HCT116 (cell line): Measurements from ENCODE around the gene RIN1. TPM values are rescaled to one million over a fixed set of nuclear protein-coding genes. Genes with fewer than 3 reads are reported as not detected.

Experiments
- ATAC-seq: fragments of 200-7000 bp; cut with Tn5 transposase; 2 replicates; pipeline ENCODE4 v1.9.1; 2020; ENCODE audit warnings: mild to moderate bottlenecking, moderate library complexity
- BruUV-seq: library from RNA; stranded (reverse); fragments of 400-500 nt; replicated peaks from 2 replicates; lab custom pipeline; 2021; lab: Mats Ljungman, UMichigan
- CTCF ChIA-PET: fragments of 300-600 bp; sonication (Branson Sonifier 250); formaldehyde crosslinking; loops from one replicate; lab custom pipeline; 2021; ENCODE audit warnings: antibody characterized with exemption; lab: Charles Lee
- POLR2A ChIA-PET: fragments of 300-600, 350-600 bp; sonication (Branson Sonifier 250); formaldehyde crosslinking; loops from one replicate; lab custom pipeline; 2021; ENCODE audit warnings: antibody characterized with exemption; lab: Charles Lee
- RAD21 ChIA-PET, 2 experiments: fragments of 300-600 bp; sonication (Branson Sonifier 250); formaldehyde crosslinking; loops; one replicate each; lab custom pipeline; 2023; ENCODE audit warnings: low total read pairs in 2 of 2; ENCODE audit not compliant: uncharacterized antibody in 2 of 2, unreplicated experiment in 2 of 2, low non-redundant PET in 1 of 2; lab: Charles Lee
- DNase-seq: peaks from one replicate; pipeline ENCODE4 v3.0.0-alpha.2; 2010; ENCODE audit warnings: low read depth, low spot score
- H2AFZ ChIP-seq: fragments of 200-600 bp; shearing (Covaris generic), sonication (generic); 2 replicates; pipeline ENCODE4 v1.6.1; 2017; ENCODE audit warnings: low read depth, mixed run types, mixed read lengths, antibody characterized with exemption, low read length; ENCODE audit not compliant: poor library complexity, severe bottlenecking
- H3K27ac ChIP-seq: 2 replicates; pipeline ENCODE4 v1.5.1; 2012; ENCODE audit warnings: low read depth, low read length
- H3K27me3 ChIP-seq: fragments of 200-600 bp; sonication (generic); 2 replicates; pipeline ENCODE4 v1.6.1; 2016; ENCODE audit warnings: mixed run types, low read length, mixed read lengths; ENCODE audit not compliant: insufficient read depth
- H3K36me3 ChIP-seq, 2 experiments: fragments of 200-500 bp in 1 of 2; fragments of 200-600 bp in 1 of 2; sonication (Bioruptor generic) in 1 of 2; sonication (generic) in 1 of 2; 2 replicates each; pipeline versions ENCODE4 v1.5.1 to v1.6.1; 2014 to 2016; ENCODE audit warnings: low read length in 2 of 2, inconsistent platforms in 1 of 2, mixed read lengths in 1 of 2, mixed run types in 1 of 2; ENCODE audit not compliant: insufficient read depth in 2 of 2, control insufficient read depth in 1 of 2
- H3K4me1 ChIP-seq, 2 experiments: fragments of 200-600 bp in 1 of 2; sonication (generic) in 1 of 2; 2 replicates each; pipeline versions ENCODE4 v1.5.1 to v1.6.1; 2012 to 2017; ENCODE audit warnings: low read length in 2 of 2, inconsistent platforms in 1 of 2, mild to moderate bottlenecking in 1 of 2, mixed read lengths in 1 of 2, mixed run types in 1 of 2, moderate library complexity in 1 of 2; ENCODE audit not compliant: insufficient read depth in 2 of 2, control insufficient read depth in 1 of 2
- H3K4me2 ChIP-seq: fragments of 200-600 bp; sonication (generic); 2 replicates; pipeline ENCODE4 v1.6.1; 2017; ENCODE audit warnings: mixed run types, low read length, mixed read lengths
- H3K4me3 ChIP-seq, 2 experiments: fragments of 200-600 bp in 1 of 2; sonication (generic) in 1 of 2; replicated peaks in 1 of 2; 2 replicates each; pipeline ENCODE4 v1.5.1; 2011 to 2016; ENCODE audit warnings: low read length in 2 of 2, control low read depth in 1 of 2, low read depth in 1 of 2, mild to moderate bottlenecking in 1 of 2, mixed read lengths in 1 of 2, mixed run types in 1 of 2
- H3K79me2 ChIP-seq: fragments of 200-600 bp; sonication (generic); 2 replicates; pipeline ENCODE4 v1.6.1; 2017; ENCODE audit warnings: mild to moderate bottlenecking, mixed run types, low read length, moderate library complexity, mixed read lengths; ENCODE audit not compliant: insufficient read depth
- H3K9ac ChIP-seq: fragments of 200-600 bp; sonication (generic); 2 replicates; pipeline ENCODE4 v1.6.1; 2016; ENCODE audit warnings: low read length, mixed read lengths
- H3K9me2 ChIP-seq: fragments of 200-600 bp; sonication (generic), shearing (Covaris generic); 2 replicates; pipeline ENCODE4 v1.6.1; 2017; ENCODE audit warnings: mixed run types, mild to moderate bottlenecking, moderate library complexity; ENCODE audit not compliant: insufficient read depth
- H3K9me3 ChIP-seq, 2 experiments: fragments of 200-500 bp in 1 of 2; fragments of 200-600 bp in 1 of 2; sonication (Bioruptor generic) in 1 of 2; sonication (generic) in 1 of 2; 2 replicates each; pipeline ENCODE4 v1.6.1; 2014 to 2017; ENCODE audit warnings: low read length in 2 of 2, mixed read lengths in 2 of 2, inconsistent platforms in 1 of 2, low read depth in 1 of 2, mild to moderate bottlenecking in 1 of 2, mixed run types in 1 of 2, moderate library complexity in 1 of 2; ENCODE audit not compliant: control insufficient read depth in 1 of 2, insufficient read depth in 1 of 2
- H4K20me1 ChIP-seq: fragments of 200-600 bp; sonication (generic), shearing (Covaris generic); 2 replicates; pipeline ENCODE4 v1.6.1; 2017; ENCODE audit warnings: mixed run types, mild to moderate bottlenecking, moderate library complexity; ENCODE audit not compliant: insufficient read depth
- CBX3 ChIP-seq: IDR thresholded peaks from 2 replicates; pipeline ENCODE4 v1.6.1; 2012; ENCODE audit warnings: low read depth
- CEBPB ChIP-seq: IDR thresholded peaks from 2 replicates; pipeline ENCODE4 v1.6.1; 2012; ENCODE audit warnings: low read depth
- EGR1 ChIP-seq: IDR thresholded peaks from 2 replicates; pipeline ENCODE4 v1.6.1; 2012; ENCODE audit warnings: low read depth
- ELF1 ChIP-seq: IDR thresholded peaks from 2 replicates; pipeline ENCODE4 v1.6.1; 2012; ENCODE audit warnings: low read depth, borderline replicate concordance
- FOSL1 ChIP-seq: IDR thresholded peaks from 2 replicates; pipeline ENCODE4 v1.6.1; 2012; ENCODE audit warnings: low read depth
- JUND ChIP-seq: IDR thresholded peaks from 2 replicates; pipeline ENCODE4 v1.6.1; 2012
- POLR2AphosphoS5 ChIP-seq: IDR thresholded peaks from 2 replicates; pipeline ENCODE4 v1.6.1; 2011; ENCODE audit warnings: mild to moderate bottlenecking, low read depth, low read length, moderate library complexity
- RAD21 ChIP-seq: IDR thresholded peaks from 2 replicates; pipeline ENCODE4 v1.6.1; 2012; ENCODE audit warnings: low read depth, mild to moderate bottlenecking
- SIN3A ChIP-seq: IDR thresholded peaks from 2 replicates; pipeline ENCODE4 v1.6.1; 2012; ENCODE audit warnings: low read depth
- SP1 ChIP-seq: IDR thresholded peaks from 2 replicates; pipeline ENCODE4 v1.6.1; 2012; ENCODE audit warnings: low read depth
- SRF ChIP-seq: IDR thresholded peaks from 2 replicates; pipeline ENCODE4 v1.6.1; 2012; ENCODE audit warnings: low read depth
- TCF7L2 ChIP-seq: IDR thresholded peaks from 2 replicates; pipeline ENCODE4 v1.7.0; 2011; ENCODE audit warnings: borderline replicate concordance, inconsistent platforms; ENCODE audit not compliant: insufficient read depth, insufficient read length; ENCODE audit errors: extremely low read depth
- YY1 ChIP-seq: IDR thresholded peaks from 2 replicates; pipeline ENCODE4 v1.6.1; 2011; ENCODE audit warnings: low read length, low read depth, moderate library complexity, mild to moderate bottlenecking; ENCODE audit not compliant: insufficient replicate concordance; ENCODE audit errors: extremely low read depth
- ZFX ChIP-seq: fragments of 450-650 bp; IDR thresholded peaks from 2 replicates; pipeline ENCODE4 v1.6.1; 2017
- ZNF274 ChIP-seq: fragments of 200-500 bp; sonication (Bioruptor generic); IDR thresholded peaks from 2 replicates; pipeline ENCODE4 v1.6.1; 2014; ENCODE audit warnings: mild to moderate bottlenecking, low read depth, low read length, inconsistent platforms
- intact Hi-C: fragments of 100-400 bp; cut with micrococcal nuclease; formaldehyde crosslinking; loops from 2 replicates; pipeline ENCODE4 v1.10.0; 2022
- total RNA-seq: library from RNA; stranded (reverse); gene quantifications from one replicate; pipeline ENCODE4 v1.2.1, GENCODE V29; 2021; ENCODE audit not compliant: unreplicated experiment
- TF ChIP-seq, protein P1 (sequence below): IDR thresholded peaks from 2 replicates; pipeline ENCODE4 v1.6.1; 2012
- TF ChIP-seq, protein P2 (sequence below): IDR thresholded peaks from 2 replicates; pipeline ENCODE4 v1.6.1; 2012; ENCODE audit warnings: low read depth
- TF ChIP-seq, protein P3 (sequence below): IDR thresholded peaks from 2 replicates; pipeline ENCODE4 v1.6.1; 2011; ENCODE audit warnings: mild to moderate bottlenecking, low read length, moderate library complexity; ENCODE audit not compliant: insufficient replicate concordance; ENCODE audit errors: extremely low read depth
- TF ChIP-seq, protein P4 (sequence below): IDR thresholded peaks from 2 replicates; pipeline ENCODE4 v1.6.1; 2012

RIN1 gene
- total RNA-seq, 1 experiment from 2014 or later: 38.7 TPM

DNA sequence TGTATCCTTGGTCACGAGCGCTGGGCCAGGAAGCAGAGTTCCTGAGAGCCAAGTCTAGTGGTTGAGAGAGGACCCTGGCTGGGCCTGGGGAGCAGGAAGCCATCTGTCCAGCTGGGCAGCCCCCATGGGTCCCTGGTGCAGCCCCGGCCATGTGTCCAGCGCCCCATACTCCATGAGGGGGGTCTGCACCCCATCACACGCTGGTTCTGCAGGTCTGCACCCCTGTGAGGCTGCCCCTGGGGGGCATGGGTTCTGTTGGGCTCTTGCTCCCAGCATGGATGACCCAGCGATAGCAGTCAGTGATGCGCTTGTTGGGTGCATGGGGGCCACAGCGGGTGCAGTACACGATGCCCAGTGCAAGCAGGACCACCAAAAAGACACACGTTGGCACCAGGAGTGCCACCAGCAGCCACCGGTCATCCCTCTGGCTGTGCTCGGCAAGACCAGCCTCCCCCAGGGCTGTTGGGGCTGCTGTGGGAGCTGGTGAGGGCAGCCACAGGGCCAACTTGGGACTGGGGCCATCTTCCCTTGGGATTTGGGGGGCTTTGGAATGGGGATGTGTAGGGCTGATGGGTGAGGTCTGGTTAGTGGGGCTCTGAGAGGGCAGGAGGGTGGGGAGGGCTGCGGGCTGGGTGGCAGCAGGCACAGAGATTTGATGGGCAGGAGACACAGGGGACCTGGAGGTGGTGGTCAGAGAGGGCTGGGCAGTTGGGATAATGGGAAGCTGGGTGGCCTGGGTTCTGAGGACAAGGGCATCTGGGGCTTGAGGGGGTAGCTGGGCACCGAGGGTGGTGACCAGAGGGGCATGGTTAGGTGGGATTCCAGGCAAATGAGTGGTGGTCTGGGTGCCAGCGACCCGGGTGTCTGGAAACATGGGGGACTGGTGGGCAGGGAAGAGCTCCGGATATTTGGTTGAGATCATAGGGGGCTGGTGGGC, 21.4 kb downstream of the RIN1 start:
- CTCF ChIA-PET: interaction anchor here (1.3 kb wide), 1 partner anchor 71 kb away, joined by 3 read pairs; no protein-coding TSS in a partner anchor
- ATAC-seq (no peak), DNase-seq (no peak)
- Histone ChIP-seq H3K9me2 (no peaks in the 10 kb centered on the region), H3K4me3 (no peak overlapping the region), H3K27ac (no peak overlapping the region), H3K9me3 (no peaks in the 10 kb centered on the region), H3K79me2 (no peaks in the 10 kb centered on the region), H3K4me2 (no peak overlapping the region), H2AFZ (no peak overlapping the region), H3K36me3 (no peaks in the 10 kb centered on the region), H4K20me1 (no peaks in the 10 kb centered on the region), H3K9ac (no peak overlapping the region), H3K4me1 (peaks cover 16 to 36% of the 10 kb centered on the region in 2 experiments), H3K27me3 (no peaks in the 10 kb centered on the region)
- BruUV-seq: no TSS peak
- intact Hi-C loops: loop anchor here (5.0 kb wide), 2 partner anchors 57 to 72 kb away; partner anchors contain the start of gene SLC29A2
- RAD21 ChIA-PET: no interaction called here
- POLR2A ChIA-PET: no interaction called here
- no peak for TF ChIP-seq CBX3
- no peak for TF ChIP-seq YY1
- TF ChIP-seq EGR1: no peak
- no peak for TF ChIP-seq ZNF274
- TF ChIP-seq TCF7L2: no peak
- TF ChIP-seq SP1: no peak
- TF ChIP-seq, protein P1, sequence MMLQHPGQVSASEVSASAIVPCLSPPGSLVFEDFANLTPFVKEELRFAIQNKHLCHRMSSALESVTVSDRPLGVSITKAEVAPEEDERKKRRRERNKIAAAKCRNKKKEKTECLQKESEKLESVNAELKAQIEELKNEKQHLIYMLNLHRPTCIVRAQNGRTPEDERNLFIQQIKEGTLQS: no peak
- no peak for TF ChIP-seq ELF1
- no peak for TF ChIP-seq RAD21
- no peak for TF ChIP-seq SRF
- TF ChIP-seq JUND: no peak
- TF ChIP-seq CEBPB: no peak
- no peak for TF ChIP-seq SIN3A
- TF ChIP-seq FOSL1: no peak
- TF ChIP-seq, protein P2, sequence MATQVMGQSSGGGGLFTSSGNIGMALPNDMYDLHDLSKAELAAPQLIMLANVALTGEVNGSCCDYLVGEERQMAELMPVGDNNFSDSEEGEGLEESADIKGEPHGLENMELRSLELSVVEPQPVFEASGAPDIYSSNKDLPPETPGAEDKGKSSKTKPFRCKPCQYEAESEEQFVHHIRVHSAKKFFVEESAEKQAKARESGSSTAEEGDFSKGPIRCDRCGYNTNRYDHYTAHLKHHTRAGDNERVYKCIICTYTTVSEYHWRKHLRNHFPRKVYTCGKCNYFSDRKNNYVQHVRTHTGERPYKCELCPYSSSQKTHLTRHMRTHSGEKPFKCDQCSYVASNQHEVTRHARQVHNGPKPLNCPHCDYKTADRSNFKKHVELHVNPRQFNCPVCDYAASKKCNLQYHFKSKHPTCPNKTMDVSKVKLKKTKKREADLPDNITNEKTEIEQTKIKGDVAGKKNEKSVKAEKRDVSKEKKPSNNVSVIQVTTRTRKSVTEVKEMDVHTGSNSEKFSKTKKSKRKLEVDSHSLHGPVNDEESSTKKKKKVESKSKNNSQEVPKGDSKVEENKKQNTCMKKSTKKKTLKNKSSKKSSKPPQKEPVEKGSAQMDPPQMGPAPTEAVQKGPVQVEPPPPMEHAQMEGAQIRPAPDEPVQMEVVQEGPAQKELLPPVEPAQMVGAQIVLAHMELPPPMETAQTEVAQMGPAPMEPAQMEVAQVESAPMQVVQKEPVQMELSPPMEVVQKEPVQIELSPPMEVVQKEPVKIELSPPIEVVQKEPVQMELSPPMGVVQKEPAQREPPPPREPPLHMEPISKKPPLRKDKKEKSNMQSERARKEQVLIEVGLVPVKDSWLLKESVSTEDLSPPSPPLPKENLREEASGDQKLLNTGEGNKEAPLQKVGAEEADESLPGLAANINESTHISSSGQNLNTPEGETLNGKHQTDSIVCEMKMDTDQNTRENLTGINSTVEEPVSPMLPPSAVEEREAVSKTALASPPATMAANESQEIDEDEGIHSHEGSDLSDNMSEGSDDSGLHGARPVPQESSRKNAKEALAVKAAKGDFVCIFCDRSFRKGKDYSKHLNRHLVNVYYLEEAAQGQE: no peak
- no peak for TF ChIP-seq ZFX
- TF ChIP-seq, protein P3, sequence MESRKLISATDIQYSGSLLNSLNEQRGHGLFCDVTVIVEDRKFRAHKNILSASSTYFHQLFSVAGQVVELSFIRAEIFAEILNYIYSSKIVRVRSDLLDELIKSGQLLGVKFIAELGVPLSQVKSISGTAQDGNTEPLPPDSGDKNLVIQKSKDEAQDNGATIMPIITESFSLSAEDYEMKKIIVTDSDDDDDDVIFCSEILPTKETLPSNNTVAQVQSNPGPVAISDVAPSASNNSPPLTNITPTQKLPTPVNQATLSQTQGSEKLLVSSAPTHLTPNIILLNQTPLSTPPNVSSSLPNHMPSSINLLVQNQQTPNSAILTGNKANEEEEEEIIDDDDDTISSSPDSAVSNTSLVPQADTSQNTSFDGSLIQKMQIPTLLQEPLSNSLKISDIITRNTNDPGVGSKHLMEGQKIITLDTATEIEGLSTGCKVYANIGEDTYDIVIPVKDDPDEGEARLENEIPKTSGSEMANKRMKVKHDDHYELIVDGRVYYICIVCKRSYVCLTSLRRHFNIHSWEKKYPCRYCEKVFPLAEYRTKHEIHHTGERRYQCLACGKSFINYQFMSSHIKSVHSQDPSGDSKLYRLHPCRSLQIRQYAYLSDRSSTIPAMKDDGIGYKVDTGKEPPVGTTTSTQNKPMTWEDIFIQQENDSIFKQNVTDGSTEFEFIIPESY: no peak
- no peak for TF ChIP-seq POLR2AphosphoS5
- TF ChIP-seq, protein P4, sequence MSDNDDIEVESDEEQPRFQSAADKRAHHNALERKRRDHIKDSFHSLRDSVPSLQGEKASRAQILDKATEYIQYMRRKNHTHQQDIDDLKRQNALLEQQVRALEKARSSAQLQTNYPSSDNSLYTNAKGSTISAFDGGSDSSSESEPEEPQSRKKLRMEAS: no peak
